ENCODE data around the gene HECW1. TPM values are rescaled to one million over a fixed set of nuclear protein-coding genes. Genes with fewer than 3 reads are reported as not detected.
"Not testable (repeated sequence)": the region's sequence is repeated elsewhere in the genome, so short reads cannot be mapped to it uniquely, and the experiment has no call there.

HECW1 gene
- total and polyA plus RNA-seq, 2 donors: 0.16 to 1.2 TPM

GRCh38 chr7:43479543-43479942 lies 367.1 kb downstream of the HECW1 start:
- no peaks in the 10 kb centered on the region for H3K36me3 ChIP-seq (ENCODE audit: insufficient read depth)
- H3K27ac ChIP-seq (ENCODE audit: low read depth): no peak overlapping the region
- WGBS: 93% methylated on average over 14 of the region's 14 CpGs
- no peak overlapping the region for H3K4me3 ChIP-seq (ENCODE audit: low read depth, low read length)
- H3K4me1 ChIP-seq (ENCODE audit: insufficient read depth): no peaks in the 10 kb centered on the region
- DNase-seq (ENCODE audit: extremely low spot score): no peak

GRCh38 chr7:43480581-43480980 lies 368.1 kb downstream of the HECW1 start:
- no peaks in the 10 kb centered on the region for H3K4me1 ChIP-seq (ENCODE audit: insufficient read depth)
- 82% methylated on average over 4 of the region's 4 CpGs for WGBS
- no peak overlapping the region for H3K4me3 ChIP-seq (ENCODE audit: low read depth, low read length)
- H3K36me3 ChIP-seq (ENCODE audit: insufficient read depth): no peaks in the 10 kb centered on the region
- no peak for DNase-seq (ENCODE audit: extremely low spot score)
- no peak overlapping the region for H3K27ac ChIP-seq (ENCODE audit: low read depth)

- no peak for DNase-seq (ENCODE audit: extremely low spot score)
- no peak overlapping the region for H3K27ac ChIP-seq (ENCODE audit: low read depth)
- no peaks in the 10 kb centered on the region for H3K4me1 ChIP-seq (ENCODE audit: insufficient read depth)
- 66% methylated on average over 8 of the region's 8 CpGs for WGBS
- no peaks in the 10 kb centered on the region for H3K36me3 ChIP-seq (ENCODE audit: insufficient read depth)
- H3K4me3 ChIP-seq (ENCODE audit: low read depth, low read length): no peak overlapping the region
Measured at GRCh38 chr7:43481902-43482678, 369.6 kb downstream of the HECW1 start.

GRCh38 chr7:43482679-43483252 lies 370.3 kb downstream of the HECW1 start:
- no peak for DNase-seq (ENCODE audit: extremely low spot score)
- no peak overlapping the region for H3K27ac ChIP-seq (ENCODE audit: low read depth)

GRCh38 chr7:43484678-43485395 lies 372.4 kb downstream of the HECW1 start:
- WGBS: 58% methylated on average over 6 of the region's 6 CpGs
- DNase-seq (ENCODE audit: extremely low spot score): no peak
- Histone ChIP-seq H3K27ac (ENCODE audit: low read depth) (no peak overlapping the region), H3K4me1 (ENCODE audit: insufficient read depth) (no peaks in the 10 kb centered on the region), H3K4me3 (ENCODE audit: low read depth, low read length) (no peak overlapping the region), H3K36me3 (ENCODE audit: insufficient read depth) (no peaks in the 10 kb centered on the region)

More at GRCh38 chr7:43482679-43483252, 370.3 kb downstream of the HECW1 start:
- Histone ChIP-seq H3K36me3 (ENCODE audit: insufficient read depth) (no peaks in the 10 kb centered on the region), H3K4me3 (ENCODE audit: low read depth, low read length) (no peak overlapping the region), H3K4me1 (ENCODE audit: insufficient read depth) (no peaks in the 10 kb centered on the region)
- WGBS: 91% methylated on average over 5 of the region's 5 CpGs

- H3K36me3 ChIP-seq (ENCODE audit: insufficient read depth): no peaks in the 10 kb centered on the region
- H3K27ac ChIP-seq (ENCODE audit: low read depth): no peak overlapping the region
- no peaks in the 10 kb centered on the region for H3K4me1 ChIP-seq (ENCODE audit: insufficient read depth)
- H3K4me3 ChIP-seq (ENCODE audit: low read depth, low read length): no peak overlapping the region
- DNase-seq (ENCODE audit: extremely low spot score): no peak
- 98% methylated on average over 2 of the region's 2 CpGs for WGBS
Measured at GRCh38 chr7:43485580-43485979, 373.1 kb downstream of the HECW1 start.

- H3K36me3 ChIP-seq (ENCODE audit: insufficient read depth); H3K27ac ChIP-seq (ENCODE audit: low read depth); H3K4me3 ChIP-seq (ENCODE audit: low read depth, low read length); DNase-seq (ENCODE audit: extremely low spot score); H3K4me1 ChIP-seq (ENCODE audit: insufficient read depth): not testable (repeated sequence)
- 96% methylated on average over 5 of the region's 5 CpGs for WGBS
Measured at GRCh38 chr7:43486008-43486407, 373.6 kb downstream of the HECW1 start.

GRCh38 chr7:43486634-43487033 lies 374.2 kb downstream of the HECW1 start:
- no peaks in the 10 kb centered on the region for H3K36me3 ChIP-seq (ENCODE audit: insufficient read depth)
- H3K4me1 ChIP-seq (ENCODE audit: insufficient read depth): no peaks in the 10 kb centered on the region
- H3K4me3 ChIP-seq (ENCODE audit: low read depth, low read length): no peak overlapping the region
- DNase-seq (ENCODE audit: extremely low spot score): no peak
- 80% methylated on average over 3 of the region's 3 CpGs for WGBS
- no peak overlapping the region for H3K27ac ChIP-seq (ENCODE audit: low read depth)

- no peak for DNase-seq (ENCODE audit: extremely low spot score)
- no peaks in the 10 kb centered on the region for H3K4me1 ChIP-seq (ENCODE audit: insufficient read depth)
- no peak overlapping the region for H3K27ac ChIP-seq (ENCODE audit: low read depth)
- no peaks in the 10 kb centered on the region for H3K36me3 ChIP-seq (ENCODE audit: insufficient read depth)
- no peak overlapping the region for H3K4me3 ChIP-seq (ENCODE audit: low read depth, low read length)
Measured at GRCh38 chr7:43487731-43488073, 375.3 kb downstream of the HECW1 start.

GRCh38 chr7:43489257-43489656 lies 376.8 kb downstream of the HECW1 start:
- no peaks in the 10 kb centered on the region for H3K36me3 ChIP-seq (ENCODE audit: insufficient read depth)
- WGBS: 15% methylated on average over 1 of the region's 1 CpG
- no peak overlapping the region for H3K4me3 ChIP-seq (ENCODE audit: low read depth, low read length)
- no peaks in the 10 kb centered on the region for H3K4me1 ChIP-seq (ENCODE audit: insufficient read depth)
- no peak overlapping the region for H3K27ac ChIP-seq (ENCODE audit: low read depth)
- no peak for DNase-seq (ENCODE audit: extremely low spot score)

- DNase-seq (ENCODE audit: extremely low spot score): no peak
- Histone ChIP-seq H3K4me3 (ENCODE audit: low read depth, low read length) (no peak overlapping the region), H3K4me1 (ENCODE audit: insufficient read depth) (no peaks in the 10 kb centered on the region), H3K27ac (ENCODE audit: low read depth) (no peak overlapping the region), H3K36me3 (ENCODE audit: insufficient read depth) (no peaks in the 10 kb centered on the region)
- WGBS: 90% methylated on average over 3 of the region's 3 CpGs
Measured at GRCh38 chr7:43490016-43490415, 377.6 kb downstream of the HECW1 start.

GRCh38 chr7:43491123-43491522 lies 378.7 kb downstream of the HECW1 start:
- Histone ChIP-seq H3K27ac (ENCODE audit: low read depth) (no peak overlapping the region), H3K36me3 (ENCODE audit: insufficient read depth) (no peaks in the 10 kb centered on the region), H3K4me3 (ENCODE audit: low read depth, low read length) (no peak overlapping the region), H3K4me1 (ENCODE audit: insufficient read depth) (no peaks in the 10 kb centered on the region)
- no peak for DNase-seq (ENCODE audit: extremely low spot score)
- WGBS: 84% methylated on average over 2 of the region's 2 CpGs

- Histone ChIP-seq H3K4me3 (ENCODE audit: low read depth, low read length) (no peak overlapping the region), H3K4me1 (ENCODE audit: insufficient read depth) (no peaks in the 10 kb centered on the region), H3K27ac (ENCODE audit: low read depth) (no peak overlapping the region), H3K36me3 (ENCODE audit: insufficient read depth) (no peaks in the 10 kb centered on the region)
- WGBS: 76% methylated on average over 2 of the region's 2 CpGs
- DNase-seq (ENCODE audit: extremely low spot score): no peak
Measured at GRCh38 chr7:43491984-43492383, 379.5 kb downstream of the HECW1 start.

GRCh38 chr7:43492896-43493295 lies 380.4 kb downstream of the HECW1 start:
- Histone ChIP-seq H3K36me3 (ENCODE audit: insufficient read depth) (no peaks in the 10 kb centered on the region), H3K27ac (ENCODE audit: low read depth) (no peak overlapping the region), H3K4me1 (ENCODE audit: insufficient read depth) (no peaks in the 10 kb centered on the region), H3K4me3 (ENCODE audit: low read depth, low read length) (no peak overlapping the region)
- 92% methylated on average over 5 of the region's 5 CpGs for WGBS
- DNase-seq (ENCODE audit: extremely low spot score): no peak

Data from urinary bladder (tissue), 4 donors.